Measurements from ENCODE around the gene HOXB6.

Gene HOXB6

DNA sequence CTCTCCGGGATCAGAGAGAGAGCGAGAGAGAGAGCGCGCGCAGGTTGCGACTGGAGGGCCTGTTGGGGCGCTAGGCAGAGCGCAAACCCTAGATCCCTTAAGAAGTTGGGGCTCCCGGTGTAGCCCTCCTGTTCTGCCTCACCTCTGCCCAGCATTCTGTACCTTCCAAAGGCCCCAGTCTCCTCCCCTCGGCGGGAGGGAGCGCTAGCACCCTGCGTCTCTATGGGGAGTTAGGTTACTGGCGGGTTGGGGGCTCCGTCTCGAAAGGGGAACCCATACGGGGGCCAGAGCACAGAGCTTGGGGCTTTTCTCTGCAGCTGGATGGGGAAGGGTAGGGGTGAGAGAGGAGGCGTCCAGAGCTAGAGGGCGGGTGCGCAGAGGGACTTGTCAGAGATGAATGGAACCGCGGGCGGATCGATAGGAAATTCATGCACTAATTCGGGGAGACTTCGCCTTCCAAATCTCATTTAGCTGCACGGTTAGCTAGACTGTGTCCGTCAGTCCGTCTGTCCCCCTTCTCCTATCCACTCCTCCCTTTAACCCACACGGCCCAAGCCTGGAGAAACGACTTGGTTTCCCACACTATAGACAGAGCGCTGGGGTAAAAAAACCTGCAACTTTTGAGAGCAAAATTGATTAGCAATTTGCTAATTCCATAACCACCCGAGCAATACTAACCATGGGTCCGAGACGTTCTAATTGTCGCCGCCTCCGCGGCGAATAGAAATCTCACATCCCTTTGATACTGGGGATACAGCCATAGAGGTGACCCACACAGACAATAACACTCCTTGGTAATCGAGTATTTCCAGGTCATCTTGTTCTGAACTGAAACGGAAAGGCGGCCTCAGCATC lies 25.9 kb downstream of the HOXB6 start:
- DNase-seq = no peak

DNA sequence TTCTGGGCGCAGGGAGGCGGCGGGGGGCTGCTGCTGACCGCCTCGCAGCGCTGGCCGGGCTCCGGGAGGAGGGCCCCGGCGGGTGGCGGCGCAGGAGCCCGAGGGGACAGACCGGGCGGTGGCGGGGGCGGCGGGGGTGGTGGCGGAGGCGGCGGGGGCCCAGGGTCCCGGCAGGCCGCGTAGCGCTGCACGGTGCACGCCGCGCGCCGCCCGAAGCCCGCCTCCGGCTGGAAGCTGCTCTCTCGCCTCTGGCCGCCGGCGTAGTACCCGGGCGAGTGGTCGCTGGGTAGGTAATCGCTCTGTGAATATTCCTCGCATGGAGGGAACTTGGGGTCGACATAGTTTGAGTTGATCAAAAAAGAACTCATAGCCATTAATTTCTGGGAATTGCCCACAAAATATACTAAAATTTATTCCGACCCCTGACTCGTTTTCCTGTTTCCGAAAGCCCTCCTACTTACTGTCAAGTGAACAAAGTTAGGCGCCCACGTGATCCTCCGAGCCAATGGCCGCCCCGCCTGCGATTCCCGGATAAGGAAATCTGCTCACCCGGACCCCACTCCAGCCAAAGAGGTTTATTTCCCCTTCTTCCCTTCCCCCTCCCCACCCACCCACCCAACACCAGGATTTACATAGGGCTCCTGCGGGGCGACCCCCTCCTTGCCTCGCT lies 26.7 kb downstream of the HOXB6 start, which contains the start of gene HOXB4:
HOXB4 (minus strand) TSS at position 405 of the 670 bp plus-strand sequence; CDS start at position 374, 31 bp downstream.
- DNase-seq = no peak

DNA sequence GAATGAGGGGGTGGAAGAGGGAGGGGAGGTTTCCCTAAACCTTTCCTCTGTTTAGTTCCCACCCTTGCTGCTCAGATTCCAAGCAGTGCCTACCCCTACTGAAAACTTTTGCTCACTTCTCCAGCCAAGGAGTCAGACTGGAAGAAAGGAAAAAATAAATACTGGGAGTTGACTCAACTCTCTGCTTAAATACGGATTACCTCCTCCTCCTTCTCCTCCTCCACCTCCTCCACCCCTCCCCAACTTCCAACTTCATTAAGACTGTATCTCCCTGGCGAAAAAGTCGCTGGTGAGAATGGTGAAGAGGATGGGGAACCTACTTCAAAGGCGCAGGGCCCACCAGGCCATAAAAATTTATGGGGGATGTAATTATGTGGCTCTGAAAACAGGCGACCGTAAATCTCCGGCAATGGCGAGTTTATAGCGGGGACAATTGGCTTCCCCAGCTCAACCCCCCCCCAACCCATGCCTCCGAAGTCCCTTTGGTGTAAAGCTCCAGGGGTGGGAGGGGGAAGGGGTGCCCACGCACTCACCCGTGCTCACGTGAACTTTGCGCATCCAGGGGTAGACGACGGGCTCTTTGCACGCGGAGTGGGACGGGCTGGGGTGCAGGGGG lies 27.3 kb downstream of the HOXB6 start:
- DNase-seq = no peak

DNA sequence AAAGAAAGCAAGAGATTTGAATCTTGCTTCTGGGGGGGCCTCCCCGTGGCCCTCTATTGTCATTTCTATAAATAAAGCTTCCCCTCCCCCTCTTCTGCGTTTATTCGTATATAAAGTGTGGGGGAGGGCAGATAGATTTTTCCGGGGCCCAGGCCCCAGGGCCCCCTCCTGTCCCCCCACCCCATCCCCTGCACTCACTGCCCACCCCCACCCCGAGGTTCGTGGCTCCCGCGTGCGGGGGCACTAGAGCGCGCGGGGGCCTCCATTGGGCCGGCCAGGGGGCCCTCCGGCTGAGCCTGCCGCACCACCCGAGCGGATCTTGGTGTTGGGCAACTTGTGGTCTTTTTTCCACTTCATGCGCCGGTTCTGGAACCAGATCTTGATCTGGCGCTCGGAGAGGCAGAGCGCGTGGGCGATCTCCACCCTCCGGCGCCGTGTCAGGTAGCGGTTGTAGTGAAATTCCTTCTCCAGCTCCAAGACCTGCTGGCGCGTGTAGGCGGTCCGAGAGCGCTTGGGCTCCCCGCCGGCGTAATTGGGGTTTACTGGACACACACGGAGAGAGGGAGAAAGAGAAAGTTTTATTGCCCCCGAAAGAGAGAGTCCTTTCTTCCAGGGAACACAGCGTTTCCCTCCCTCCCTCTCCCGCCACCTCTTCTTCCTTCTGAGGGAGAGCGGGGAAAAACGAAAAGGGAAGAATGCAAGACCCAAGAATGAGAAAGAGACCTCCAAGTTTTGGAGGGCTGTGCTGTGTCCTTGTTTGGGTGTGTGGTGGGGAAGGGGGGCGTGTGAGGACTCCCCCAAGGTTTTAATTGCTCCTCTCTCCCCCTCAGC lies 28.1 kb downstream of the HOXB6 start:
- no peak for DNase-seq

DNA sequence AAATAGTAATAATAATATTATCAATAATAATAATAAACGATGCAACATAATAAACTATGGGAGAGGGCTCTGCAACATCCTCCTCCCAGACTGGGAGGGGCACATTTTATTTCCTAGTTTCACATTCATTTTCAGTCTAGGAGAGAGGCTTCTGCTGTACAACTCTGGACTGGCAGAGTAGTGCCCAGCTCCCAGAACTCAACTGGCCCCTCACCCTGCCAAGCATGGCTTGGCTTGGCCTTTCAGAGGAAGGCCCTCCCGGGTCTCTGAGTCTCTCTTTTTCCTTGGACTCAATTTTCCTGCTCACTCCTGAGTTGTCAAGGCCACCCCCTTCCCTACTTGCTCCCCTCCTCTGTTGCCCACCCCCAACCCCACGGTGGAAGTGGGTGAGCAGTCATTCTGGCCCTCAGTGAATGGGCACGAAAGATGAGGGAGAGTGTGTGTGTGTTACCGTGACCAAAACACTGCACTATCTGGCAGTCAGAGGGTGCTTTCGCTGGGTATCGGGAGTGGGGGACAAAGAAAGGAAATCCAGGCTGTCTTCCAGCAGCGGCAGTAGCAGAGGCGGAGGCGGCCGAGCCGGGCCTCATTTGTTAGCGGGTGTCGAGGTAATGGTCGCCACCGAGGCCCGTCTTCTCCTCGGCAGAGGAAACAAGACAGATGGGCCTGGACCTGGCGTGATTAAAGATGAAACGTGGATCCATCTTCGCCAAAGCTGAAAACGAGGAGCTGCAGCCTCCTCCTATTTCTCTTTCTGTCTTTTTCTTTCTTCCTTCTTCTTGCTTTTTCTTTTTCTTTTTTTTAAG lies 28.9 kb downstream of the HOXB6 start:
- no peak for DNase-seq

DNA sequence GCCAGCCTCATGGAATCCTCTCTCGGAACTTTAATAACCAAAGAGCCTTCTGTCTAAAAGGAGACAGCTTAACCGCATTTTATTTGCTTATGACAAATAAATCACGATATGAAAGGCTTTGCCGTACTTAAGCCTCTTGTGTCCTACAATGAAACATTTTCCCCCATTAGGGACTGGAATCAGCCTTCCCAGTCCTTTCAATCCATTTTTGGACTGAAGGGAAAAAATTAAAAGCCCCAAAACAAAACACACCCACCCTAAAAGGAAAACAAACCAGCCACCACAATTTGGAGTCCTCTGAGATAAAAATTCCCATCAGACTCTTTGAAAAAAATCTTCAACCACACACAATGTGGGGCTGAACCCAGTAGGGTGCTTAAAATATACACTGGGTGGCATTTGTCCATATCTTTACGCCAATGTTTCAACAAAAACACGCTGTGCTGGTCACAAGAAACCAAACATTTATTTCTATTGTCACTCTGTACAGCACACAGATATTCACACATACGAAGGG lies 29.7 kb downstream of the HOXB6 start:
- no peak for DNase-seq

DNA sequence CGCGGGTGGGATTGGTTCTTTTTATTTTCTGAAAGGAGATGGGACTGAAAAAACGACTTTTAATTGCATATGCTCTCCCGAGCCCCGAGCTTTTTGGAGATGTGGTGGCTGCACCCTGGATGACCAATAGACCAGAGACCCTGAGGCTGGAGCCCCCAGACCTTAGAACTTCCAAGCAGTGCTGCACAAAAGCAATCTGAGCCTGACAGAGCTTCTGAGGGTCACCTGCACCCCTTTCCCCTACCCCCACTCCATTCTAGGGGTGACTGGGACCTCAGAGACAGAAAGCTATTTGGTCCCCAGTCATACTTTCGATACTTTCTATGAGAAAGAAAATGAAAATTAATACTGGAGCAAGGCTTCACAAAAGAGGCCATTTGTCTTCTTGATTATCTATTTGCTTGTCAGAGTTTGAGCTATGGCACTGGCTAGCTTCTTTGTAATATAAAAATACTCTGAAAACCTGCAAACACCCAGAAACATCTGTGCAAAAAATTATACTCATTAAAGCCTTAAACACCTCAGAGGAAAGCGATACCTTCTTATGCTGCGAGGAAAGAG lies 30.2 kb downstream of the HOXB6 start:
- no peak for DNase-seq

DNA sequence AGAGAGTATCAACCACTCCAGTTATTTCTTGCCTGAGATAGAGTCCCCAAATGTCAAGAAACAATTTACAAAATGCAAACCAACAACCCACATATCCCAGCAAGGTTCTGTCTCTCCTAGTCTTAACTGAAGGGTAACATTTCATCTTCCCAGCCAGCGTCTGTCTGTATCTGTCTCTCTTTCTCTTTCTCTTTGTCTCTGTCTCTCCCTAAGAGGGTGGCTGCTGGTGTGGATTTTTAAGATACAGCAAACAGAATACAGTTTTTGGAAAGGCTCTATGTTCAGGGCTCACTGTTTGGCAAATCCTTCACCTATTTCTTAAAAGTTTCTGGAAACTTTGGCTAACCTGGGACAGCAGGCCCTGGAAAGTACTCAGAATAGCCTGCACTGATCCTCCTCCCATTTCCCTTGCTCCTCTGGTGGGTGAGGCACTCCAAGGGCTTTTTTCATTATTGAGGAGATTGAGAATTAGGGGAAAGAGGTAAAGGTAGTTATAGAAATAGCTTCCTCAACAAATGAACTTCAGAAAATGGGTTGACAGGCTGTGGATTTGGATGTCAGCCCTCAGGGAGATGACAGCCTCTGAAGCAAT lies 32.9 kb downstream of the HOXB6 start:
- DNase-seq = no peak

DNA sequence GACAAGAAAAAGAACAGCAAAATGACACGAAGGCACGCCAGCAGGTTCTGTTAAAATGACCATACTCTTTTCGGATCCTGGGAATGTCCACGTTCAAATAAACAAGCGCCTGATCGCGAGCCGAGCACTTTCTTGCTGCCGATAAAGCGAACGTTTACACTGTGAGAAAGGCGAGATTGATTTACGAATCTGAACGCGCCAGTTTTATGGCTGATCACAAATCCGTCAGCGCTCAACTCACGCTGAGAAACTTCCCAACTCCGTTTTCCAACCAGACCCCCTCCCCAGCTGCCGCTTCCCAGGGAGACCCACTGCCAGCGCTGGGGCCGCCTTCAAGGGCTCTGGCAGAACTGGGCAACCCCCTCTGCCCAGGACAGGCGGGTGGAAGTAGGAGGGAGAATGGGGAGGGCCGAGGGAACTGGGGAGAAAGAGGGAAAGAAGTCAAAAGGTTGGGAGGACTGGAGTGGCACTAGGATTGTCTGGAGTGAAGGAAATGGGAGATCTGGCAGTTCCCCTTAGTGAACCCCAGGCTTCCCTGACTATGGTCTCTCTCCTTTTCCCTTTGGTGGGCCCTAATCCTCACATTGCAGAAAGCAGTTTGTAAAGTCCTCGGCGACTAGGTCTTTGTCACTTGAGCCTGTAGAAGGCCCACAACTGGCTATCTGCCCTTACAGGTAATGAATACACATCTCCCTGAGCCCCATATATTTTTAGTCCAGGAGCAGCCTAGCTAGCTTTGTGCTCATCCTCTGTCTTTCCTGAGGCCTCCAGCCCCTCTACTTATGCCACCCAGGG lies 33.6 kb downstream of the HOXB6 start:
- DNase-seq = no peak

DNA sequence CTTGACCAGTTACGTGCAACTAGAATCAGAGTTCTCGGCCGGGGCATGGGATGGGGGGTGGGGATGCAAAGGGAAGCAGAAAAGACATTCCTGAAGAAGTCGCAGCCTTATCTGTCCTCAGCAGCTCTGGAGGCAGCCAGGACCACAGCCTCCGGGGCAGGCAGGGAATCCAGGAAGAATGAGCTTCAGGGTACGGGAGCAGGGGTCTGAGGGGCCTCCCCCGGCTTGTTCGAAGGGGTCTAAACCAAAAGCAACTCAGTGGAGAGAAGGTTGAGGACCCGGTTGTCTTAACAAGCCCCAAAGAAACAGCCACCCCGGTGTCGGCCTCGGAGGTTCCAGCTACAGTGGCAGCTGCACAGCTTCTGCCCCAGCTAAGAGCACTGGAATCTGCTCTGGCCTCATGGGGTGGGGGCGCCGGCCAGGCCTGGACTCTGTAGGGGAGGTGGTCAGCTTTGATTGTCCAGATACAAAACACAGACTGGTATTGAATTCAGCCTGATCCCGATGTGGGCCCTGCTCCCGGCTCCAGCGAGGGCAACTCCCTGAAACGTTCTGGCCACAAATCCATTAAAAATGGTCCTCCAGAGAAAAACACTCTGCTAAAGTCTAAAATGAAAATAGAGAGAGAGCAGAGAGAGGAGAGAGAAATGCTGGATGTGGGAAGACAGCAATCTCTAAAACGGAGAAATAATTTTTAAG lies 34.3 kb downstream of the HOXB6 start:
- DNase-seq = no peak

DNA sequence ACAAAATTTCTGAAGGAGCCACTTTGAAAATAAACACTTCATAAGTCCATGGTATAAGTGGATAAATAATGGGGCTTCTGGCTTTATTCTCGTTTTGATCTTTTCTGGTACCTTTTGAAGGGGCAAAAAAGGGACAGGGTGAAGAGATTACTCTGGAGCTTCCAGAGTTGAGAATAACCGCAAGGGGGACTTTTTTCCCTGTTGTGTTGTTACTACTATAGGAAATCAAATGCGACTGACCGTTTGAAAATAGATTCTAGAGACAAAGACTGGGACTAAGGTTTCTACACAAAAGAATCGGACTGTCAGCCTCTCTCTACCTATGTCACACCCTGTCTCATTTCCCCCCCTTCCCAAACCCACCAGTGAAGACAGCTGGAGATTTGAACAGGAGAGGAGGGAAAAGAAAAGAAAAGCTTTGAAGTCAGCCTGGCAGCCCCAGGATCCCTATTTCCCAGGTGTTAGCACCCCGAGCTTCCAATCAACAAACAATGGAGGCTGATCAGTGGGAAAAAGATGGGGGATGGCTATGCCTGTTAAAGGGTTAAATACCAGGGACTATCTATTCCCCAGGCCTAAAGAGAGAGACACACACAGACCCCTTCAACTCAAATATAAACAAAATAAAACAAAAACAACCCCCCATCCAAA lies 35.0 kb downstream of the HOXB6 start:
- DNase-seq = no peak

DNA sequence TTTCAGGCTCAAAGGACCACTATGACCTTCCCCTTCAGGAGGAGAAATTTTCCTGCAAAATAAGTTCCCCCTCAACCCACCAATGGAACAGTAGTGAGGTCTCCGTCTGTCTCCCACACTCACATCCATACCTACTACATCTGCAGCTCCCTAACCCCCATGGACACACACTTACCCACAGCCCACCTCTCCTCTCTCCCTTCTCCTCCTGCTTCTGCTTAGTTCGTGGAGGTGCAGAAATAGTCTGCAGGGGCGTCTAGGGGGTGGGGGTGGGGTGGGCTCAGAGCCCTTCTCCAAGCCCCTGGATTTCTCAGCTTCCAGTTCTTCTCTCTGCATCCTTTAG lies 35.6 kb downstream of the HOXB6 start:
- no peak for DNase-seq

DNA sequence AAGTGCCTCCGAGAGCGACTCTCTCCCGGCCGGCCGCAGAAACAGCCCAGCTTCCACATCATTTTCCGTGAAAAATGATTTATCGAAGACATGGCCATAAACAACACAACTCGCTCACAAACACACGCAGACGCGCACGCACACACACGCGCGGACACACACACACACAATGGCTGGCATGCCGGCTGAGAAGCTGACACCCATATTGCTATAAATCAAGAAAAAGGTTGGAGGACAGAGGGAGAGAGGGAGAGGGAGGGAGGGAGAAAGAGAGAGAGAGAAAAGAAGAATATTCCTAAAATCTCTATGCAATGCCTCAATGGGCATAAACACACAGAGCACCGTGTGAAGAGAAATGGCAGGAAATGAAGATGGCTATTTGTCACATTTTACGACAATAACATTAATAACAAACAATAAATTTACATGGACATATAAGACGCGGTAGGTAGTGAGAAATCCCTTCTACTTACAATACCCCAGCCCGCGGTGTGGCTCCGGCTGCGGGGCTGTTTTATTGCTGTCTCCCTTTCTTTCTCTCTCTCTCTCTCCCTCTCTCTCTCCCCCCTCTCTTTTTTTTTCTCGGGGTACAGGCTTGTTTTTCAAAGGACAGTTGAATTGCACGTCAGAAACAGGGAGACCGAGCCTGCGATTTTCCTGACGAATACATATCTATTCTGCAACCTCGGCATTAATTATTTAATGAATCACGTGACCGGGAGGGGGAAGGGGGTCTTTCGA lies 36.1 kb downstream of the HOXB6 start:
- no peak for DNase-seq

DNA sequence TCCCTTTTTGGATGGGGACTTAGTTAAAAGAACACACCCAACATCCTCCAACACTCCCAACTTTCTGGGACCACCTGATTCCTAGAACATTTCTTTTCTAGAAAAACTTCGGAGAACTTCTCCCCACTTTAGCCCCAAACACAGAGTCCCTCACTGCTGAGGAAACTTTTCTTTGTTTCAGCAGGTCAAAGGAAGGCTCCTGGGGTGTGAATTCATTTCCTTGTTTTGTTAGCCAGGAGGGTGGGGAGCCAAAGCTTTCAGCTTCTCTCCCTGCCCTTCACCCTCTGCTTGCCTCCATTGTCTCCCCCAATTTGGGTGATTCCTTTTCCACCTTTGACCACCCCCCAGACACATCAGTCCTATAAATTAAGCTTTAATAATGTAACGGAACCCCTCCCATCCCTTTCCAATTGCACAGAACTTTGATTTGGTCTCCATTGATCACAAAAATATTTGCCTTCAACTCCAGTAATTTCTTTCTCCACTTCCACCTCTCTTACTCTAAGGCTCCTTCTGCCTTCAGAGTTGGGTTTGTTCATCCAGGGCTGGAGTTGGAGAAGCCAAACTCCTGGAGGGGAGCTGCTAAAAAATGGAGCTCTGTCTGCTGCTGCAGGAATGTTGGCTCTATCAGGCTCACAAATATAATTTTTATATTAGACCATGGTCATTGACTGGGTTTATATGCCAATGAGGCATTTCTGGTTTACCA lies 37.0 kb downstream of the HOXB6 start:
- no peak for DNase-seq

DNA sequence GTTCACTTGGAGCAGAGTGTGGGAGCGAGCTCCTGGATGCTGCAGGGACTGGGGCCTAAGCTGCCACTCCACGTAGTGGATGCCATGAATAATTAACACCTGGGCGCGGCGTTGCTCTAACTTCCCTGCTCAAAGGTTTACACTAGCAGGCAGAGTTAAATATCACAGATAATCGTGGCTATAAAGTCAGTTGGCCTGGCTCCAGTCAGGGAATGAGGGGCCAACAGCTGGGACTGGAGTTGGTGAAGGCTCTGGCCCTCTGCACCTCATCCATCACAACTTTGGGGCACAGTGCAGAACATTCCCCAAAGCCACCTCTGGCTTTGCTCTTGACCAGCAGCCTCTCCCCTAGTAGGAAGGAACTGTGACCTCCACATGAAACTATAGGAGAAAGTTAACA lies 37.6 kb downstream of the HOXB6 start:
- no peak for DNase-seq

DNA sequence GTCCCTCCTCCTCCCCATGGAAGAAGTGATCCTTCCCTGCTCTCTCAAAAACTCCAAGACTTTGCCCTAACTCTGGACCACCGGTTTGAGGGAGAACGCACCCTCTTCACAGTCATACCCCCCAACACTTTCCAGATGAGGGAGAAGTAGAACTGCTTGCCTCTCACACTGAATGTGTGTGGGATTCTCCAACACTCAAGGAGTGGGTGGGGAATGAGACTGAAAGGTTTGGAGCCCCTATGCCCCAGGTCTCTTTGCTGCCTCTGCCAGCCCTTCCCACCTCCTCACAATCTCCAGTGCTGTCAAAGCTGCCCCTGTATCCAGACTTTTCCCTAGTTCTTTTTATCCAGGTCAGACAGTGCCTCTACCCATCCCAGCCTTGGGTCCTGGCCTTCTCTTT lies 38.1 kb downstream of the HOXB6 start:
- no peak for DNase-seq

DNA sequence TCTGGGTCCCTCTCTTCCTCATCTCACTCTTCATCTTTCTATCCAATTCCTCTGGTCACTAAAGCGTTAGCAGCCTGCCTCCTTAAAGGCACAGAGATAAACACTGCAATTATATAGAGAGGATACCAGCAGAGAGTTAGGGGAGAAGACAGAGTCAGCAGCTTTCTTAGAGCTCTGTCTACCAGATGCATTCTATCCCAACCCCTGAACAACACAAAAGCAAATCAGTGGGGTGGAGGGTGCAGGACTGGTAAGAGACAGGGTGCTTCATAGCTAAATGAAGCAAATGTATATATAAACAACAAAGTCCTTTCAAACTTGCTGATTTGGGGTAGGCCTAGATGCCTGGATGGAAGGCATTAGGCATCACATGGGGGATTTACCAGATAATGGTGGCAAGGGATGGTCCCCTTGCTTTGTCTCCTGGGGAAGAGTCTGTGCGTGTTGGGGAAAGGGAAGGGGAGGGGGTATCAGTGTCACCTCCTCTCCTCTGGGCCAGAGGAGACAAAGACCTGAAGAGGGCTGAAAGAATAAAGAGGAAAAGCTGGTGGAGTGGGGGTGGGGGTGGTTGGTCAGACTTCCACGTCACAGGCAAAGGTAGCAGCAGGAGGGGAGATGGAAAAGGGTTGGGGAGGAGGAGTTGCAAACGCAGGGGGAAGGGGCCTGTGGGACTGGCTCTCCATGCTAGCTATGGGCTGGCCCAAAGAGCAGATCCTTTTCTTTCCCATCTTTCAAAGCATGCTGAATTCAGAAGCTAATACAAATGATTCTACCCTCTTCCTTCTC lies 38.7 kb downstream of the HOXB6 start:
- DNase-seq = no peak
